ENCODE data around the gene HNRNPK.

Gene HNRNPK

GRCh38 chr9:83937861-83938455, 42.1 kb downstream of the HNRNPK start:
- peak; percentile 66 for TF ChIP-seq CTCF (IDR thresholded peaks at IDR 0.05)

GRCh38 chr9:83936523-83936922, 43.5 kb downstream of the HNRNPK start:
- TF ChIP-seq CTCF (IDR thresholded peaks at IDR 0.05): no peak

- TF ChIP-seq CTCF (IDR thresholded peaks at IDR 0.05): no peak
Observed at GRCh38 chr9:83935276-83935935, 44.6 kb downstream of the HNRNPK start.

GRCh38 chr9:83934569-83935275, 45.3 kb downstream of the HNRNPK start:
- TF ChIP-seq CTCF (IDR thresholded peaks at IDR 0.05): no peak

GRCh38 chr9:83933790-83934189, 46.2 kb downstream of the HNRNPK start:
- TF ChIP-seq CTCF (IDR thresholded peaks at IDR 0.05): no peak

- TF ChIP-seq CTCF (IDR thresholded peaks at IDR 0.05): no peak
Observed at GRCh38 chr9:83932851-83933250, 47.2 kb downstream of the HNRNPK start.

- no peak for TF ChIP-seq CTCF (IDR thresholded peaks at IDR 0.05)
Observed at GRCh38 chr9:83932011-83932410, 48.0 kb downstream of the HNRNPK start.
